Measurements from ENCODE around the gene IDS.
A peak's percentile ranks its signal among the peaks of the same experiment; 100 is the strongest.

IDS gene

GRCh38 chrX:149473966-149474365, 31.1 kb downstream of the IDS start:
- no peak for DNase-seq
- in situ Hi-C loops (cut with HindIII; ENCODE audit: low pct_ligation_motif_present, low pct_unique_long_range_greater_than_20kb, low sequenced_read_pairs), result no loop called here

GRCh38 chrX:149473092-149473491, 32.0 kb downstream of the IDS start:
- in situ Hi-C loops (cut with HindIII; ENCODE audit: low pct_ligation_motif_present, low pct_unique_long_range_greater_than_20kb, low sequenced_read_pairs), result no loop called here
- DNase-seq, result no peak

GRCh38 chrX:149472625-149473024, 32.5 kb downstream of the IDS start:
- in situ Hi-C loops (cut with HindIII; ENCODE audit: low pct_ligation_motif_present, low pct_unique_long_range_greater_than_20kb, low sequenced_read_pairs), result no loop called here
- DNase-seq, result no peak

- in situ Hi-C loops (cut with HindIII; ENCODE audit: low pct_ligation_motif_present, low pct_unique_long_range_greater_than_20kb, low sequenced_read_pairs), result no loop called here
- DNase-seq, result no peak
These were observed 33.7 kb downstream of the IDS start for GRCh38 chrX:149471397-149471796.

- in situ Hi-C loops (cut with HindIII; ENCODE audit: low pct_ligation_motif_present, low pct_unique_long_range_greater_than_20kb, low sequenced_read_pairs), result no loop called here
These were observed 34.2 kb downstream of the IDS start for GRCh38 chrX:149470955-149471354.

GRCh38 chrX:149469406-149469805, 35.7 kb downstream of the IDS start:
- no peak for DNase-seq
- in situ Hi-C loops (cut with HindIII; ENCODE audit: low pct_ligation_motif_present, low pct_unique_long_range_greater_than_20kb, low sequenced_read_pairs), result no loop called here

More at GRCh38 chrX:149470955-149471354, 34.2 kb downstream of the IDS start:
- peak; percentile 54 for DNase-seq

GRCh38 chrX:149467920-149468319, 37.2 kb downstream of the IDS start:
- no peak for DNase-seq
- in situ Hi-C loops (cut with HindIII; ENCODE audit: low pct_ligation_motif_present, low pct_unique_long_range_greater_than_20kb, low sequenced_read_pairs), result no loop called here

- in situ Hi-C loops (cut with HindIII; ENCODE audit: low pct_ligation_motif_present, low pct_unique_long_range_greater_than_20kb, low sequenced_read_pairs), result no loop called here
- no peak for DNase-seq
These were observed 37.6 kb downstream of the IDS start for GRCh38 chrX:149467461-149467860.

GRCh38 chrX:149462849-149463248, 42.3 kb downstream of the IDS start:
- DNase-seq, result no peak
- in situ Hi-C loops (cut with HindIII; ENCODE audit: low pct_ligation_motif_present, low pct_unique_long_range_greater_than_20kb, low sequenced_read_pairs), result no loop called here

- DNase-seq, result no peak
- in situ Hi-C loops (cut with HindIII; ENCODE audit: low pct_ligation_motif_present, low pct_unique_long_range_greater_than_20kb, low sequenced_read_pairs), result no loop called here
These were observed 43.4 kb downstream of the IDS start for GRCh38 chrX:149461746-149462145.

- in situ Hi-C loops (cut with HindIII; ENCODE audit: low pct_ligation_motif_present, low pct_unique_long_range_greater_than_20kb, low sequenced_read_pairs), result no loop called here
- no peak for DNase-seq
These were observed 46.5 kb downstream of the IDS start for GRCh38 chrX:149458586-149458985.

GRCh38 chrX:149456476-149457245, 48.4 kb downstream of the IDS start:
- no peak for DNase-seq
- in situ Hi-C loops (cut with HindIII; ENCODE audit: low pct_ligation_motif_present, low pct_unique_long_range_greater_than_20kb, low sequenced_read_pairs), result no loop called here

GRCh38 chrX:149455934-149456333, 49.2 kb downstream of the IDS start:
- in situ Hi-C loops (cut with HindIII; ENCODE audit: low pct_ligation_motif_present, low pct_unique_long_range_greater_than_20kb, low sequenced_read_pairs), result no loop called here
- no peak for DNase-seq

GRCh38 chrX:149453906-149454822, 50.9 kb downstream of the IDS start:
- in situ Hi-C loops (cut with HindIII; ENCODE audit: low pct_ligation_motif_present, low pct_unique_long_range_greater_than_20kb, low sequenced_read_pairs), result no loop called here
- no peak for DNase-seq

- in situ Hi-C loops (cut with HindIII; ENCODE audit: low pct_ligation_motif_present, low pct_unique_long_range_greater_than_20kb, low sequenced_read_pairs), result no loop called here
These were observed 52.1 kb downstream of the IDS start for GRCh38 chrX:149453030-149453429.

GRCh38 chrX:149433451-149433850, 71.7 kb downstream of the IDS start:
- no peak for DNase-seq
- in situ Hi-C loops (cut with HindIII; ENCODE audit: low pct_ligation_motif_present, low pct_unique_long_range_greater_than_20kb, low sequenced_read_pairs), result no loop called here

More at GRCh38 chrX:149453030-149453429, 52.1 kb downstream of the IDS start:
- peak; percentile 42 for DNase-seq

GRCh38 chrX:149433051-149433450, 72.1 kb downstream of the IDS start:
- no peak for DNase-seq
- in situ Hi-C loops (cut with HindIII; ENCODE audit: low pct_ligation_motif_present, low pct_unique_long_range_greater_than_20kb, low sequenced_read_pairs), result no loop called here

Data from ACHN (cell line).